ENCODE measurements around the gene UBE2J2. TPM values are rescaled to one million over a fixed set of nuclear protein-coding genes. Genes with fewer than 3 reads are reported as not detected.

Gene UBE2J2
- total RNA-seq, 1 experiment from 2014 or later: 83.4 TPM

- Histone ChIP-seq H3K4me1 (ENCODE audit: insufficient read depth, low read length) (peaks cover 5% of the 10 kb centered on the region; the same call in 1 of the 2 replicates), H2BK15ac (ENCODE audit: low read depth, low read length) (no peak overlapping the region), H2AK5ac (ENCODE audit: insufficient read length, low read length) (no peak overlapping the region), H2BK5ac (ENCODE audit: insufficient read length, low read length) (no peak overlapping the region), H3K56ac (ENCODE audit: insufficient read length, low read depth, low read length) (no peak overlapping the region), H3K9me3 (ENCODE audit: control insufficient read depth, low read depth, low read length) (no peaks in the 10 kb centered on the region), H3K4ac (ENCODE audit: low read depth, low read length) (no peak overlapping the region), H3K14ac (ENCODE audit: insufficient read depth, low read length) (no peak overlapping the region), H3K79me1 (ENCODE audit: insufficient read depth, low read depth, low read length, poor library complexity, severe bottlenecking) (peaks cover 21% of the 10 kb centered on the region), H4K8ac (replicated peaks; ENCODE audit: insufficient read length, low read depth, low read length) (no peak overlapping the region), H3K23me2 (ENCODE audit: insufficient read length, low read depth, low read length, poor library complexity, severe bottlenecking) (peaks cover 8% of the 10 kb centered on the region), H2AFZ (ENCODE audit: low read length) (no peak overlapping the region), H3K18ac (ENCODE audit: insufficient read length, low read depth, low read length) (no peak overlapping the region), H3K23ac (ENCODE audit: insufficient read length, low read depth, low read length) (no peak overlapping the region), H2BK20ac (ENCODE audit: low read depth, low read length, poor library complexity, severe bottlenecking) (no peak overlapping the region), H3K79me2 (ENCODE audit: insufficient read depth, low read length) (peaks cover 25% of the 10 kb centered on the region; the same call in 1 of the 2 replicates), H3T11ph (ENCODE audit: low read length) (no peak overlapping the region), H4K20me1 (ENCODE audit: control insufficient read depth, insufficient read depth, insufficient read length) (peaks cover 2% of the 10 kb centered on the region), H2BK120ac (ENCODE audit: low read depth, low read length, poor library complexity, severe bottlenecking) (no peak overlapping the region), H2BK12ac (ENCODE audit: insufficient read length, low read depth, low read length) (no peak overlapping the region), H3K9ac (ENCODE audit: extremely low read depth, insufficient read length, low read length) (no peak overlapping the region), H3K4me2 (ENCODE audit: insufficient read depth, insufficient read length, low read length) (no peak overlapping the region), H3K27me3 (ENCODE audit: insufficient read depth, low read length) (no peaks in the 10 kb centered on the region), H4K5ac (ENCODE audit: insufficient read length, low read depth, low read length) (no peak overlapping the region), H4K91ac (ENCODE audit: insufficient read length, low read depth, low read length) (no peak overlapping the region), H3K27ac (ENCODE audit: insufficient read length, low read depth, low read length) (no peak overlapping the region)
- no CpG with 5 or more reads among the region's 13 CpGs for WGBS (ENCODE audit: extremely low coverage, insufficient read length, low lambda C conversion rate)
- Mint-ChIP-seq H3K36me3 (ENCODE audit: insufficient read depth in 1 of 3, low read depth in 3 of 3) (peaks cover 35 to 58% (median 58%) of the 10 kb centered on the region in 3 experiments; a peak in 6 of 7 replicates), H3K4me3 (no peak overlapping the region), H3K27me3 (ENCODE audit: low read depth) (no peaks in the 10 kb centered on the region), H3K9me3 (no peaks in the 10 kb centered on the region; a peak in 1 of 5 replicates), H3K27ac (no peak overlapping the region), H3K4me1 (peaks cover 24 to 28% of the 10 kb centered on the region in 2 experiments)
- no peak for DNase-seq
- no peak for TF ChIP-seq CTCF (conservative IDR thresholded peaks at IDR 0.05)
Measured at GRCh38 chr1:1268284-1268682, 5.4 kb downstream of the UBE2J2 start.

Measured in H9 (cell line).